Right cardiac atrium (tissue), 5 donors: ENCODE measurements around the gene IER5L. TPM values are rescaled to one million over a fixed set of nuclear protein-coding genes. Genes with fewer than 3 reads are reported as not detected.

Source experiments
- ATAC-seq, 2 donors: fragments of 200-7000 bp; cut with Tn5 transposase; one replicate each; pipeline versions ENCODE4 v1.8.0 to v1.9.1; 2020; ENCODE audit warnings: moderate library complexity in 2 of 2, mild to moderate bottlenecking in 1 of 2
- DNase-seq, 3 donors: peaks; one replicate each; pipeline ENCODE4 v3.0.0-alpha.2; 2020
- H3K27ac ChIP-seq: one replicate; pipeline ENCODE4 v1.5.1; 2013; ENCODE audit warnings: mild to moderate bottlenecking, low read length, control low read depth, moderate library complexity
- H3K27me3 ChIP-seq: one replicate; pipeline ENCODE4 v1.6.1; 2013; ENCODE audit not compliant: control insufficient read depth, insufficient read depth
- H3K4me1 ChIP-seq: one replicate; pipeline ENCODE4 v1.6.1; 2013; ENCODE audit warnings: low read length; ENCODE audit not compliant: control insufficient read depth, insufficient read depth
- H3K4me3 ChIP-seq: one replicate; pipeline ENCODE4 v1.5.1; 2013; ENCODE audit warnings: low read length, control low read depth
- H3K9me3 ChIP-seq: one replicate; pipeline ENCODE4 v1.6.1; 2013; ENCODE audit warnings: low read length; ENCODE audit not compliant: control insufficient read depth
- WGBS: extraction: QIAGEN DNeasy Blood & Tissue Kit; methylation state at CpG from one replicate; pipeline ENCODE4 v1.1.7; 2013; 5-methylcytosine and 5-hydroxymethylcytosine counted together
- intact Hi-C, 4 donors: fragments of 100-400 bp; cut with DNase I; formaldehyde crosslinking; loops; one replicate each; pipeline versions ENCODE4 v1.11.0 to v1.14.0; 2022 to 2023
- polyA plus RNA-seq: library from polyadenylated mRNA; stranded (reverse); fragments of 200-250 nt; gene quantifications from one replicate; pipeline ENCODE4 v1.2.3, GENCODE V29; 2013
- total RNA-seq, 4 donors: library from RNA; stranded (reverse); fragmentation: NEBNext Ultra II Directional; extraction: Animal tissue kit (Norgen Biotek cat#: 25700); gene quantifications; one replicate each; pipeline ENCODE4 v1.2.1, GENCODE V29; 2021
- donor health status: healthy with polysubstance abuse.
- donor health status: DM: no; HTN: yes; CAD: no.
- donor health status: DM: no; HTN: no; CAD: no.
- donor health status: DM: no; HTN: yes; CAD: no; lungs with severe emphysema.
- donor health status: DM: yes; HTN: yes; CAD: no.

IER5L gene
- total and polyA plus RNA-seq, 5 donors: 6.7 to 10.4 (median 8.7) TPM

- ATAC-seq (no peak), DNase-seq (no peak)
- no peaks in the 10 kb centered on the region for H3K9me3 ChIP-seq
- H3K4me3 ChIP-seq: no peak overlapping the region
- H3K27me3 ChIP-seq: no peaks in the 10 kb centered on the region
- WGBS: 90% methylated on average over 11 of the region's 11 CpGs
- H3K4me1 ChIP-seq: peaks cover 7% of the 10 kb centered on the region
- no peak overlapping the region for H3K27ac ChIP-seq
- intact Hi-C loops: no loop called here
These were observed 15.4 kb downstream of the IER5L start for GRCh38 chr9:129162497-129163197.

- H3K27me3 ChIP-seq: no peaks in the 10 kb centered on the region
- 95% methylated on average over 9 of the region's 9 CpGs for WGBS
- intact Hi-C loops: no loop called here
- H3K9me3 ChIP-seq: no peaks in the 10 kb centered on the region
- no peak overlapping the region for H3K4me3 ChIP-seq
- no peak overlapping the region for H3K27ac ChIP-seq
- DNase-seq: peak in 1 of 3 donors; percentile 7
- ATAC-seq: no peak
- peaks cover 6% of the 10 kb centered on the region for H3K4me1 ChIP-seq
These were observed 16.6 kb downstream of the IER5L start for GRCh38 chr9:129161534-129161837.

- H3K4me3 ChIP-seq: no peak overlapping the region
- 91% methylated on average over 10 of the region's 10 CpGs for WGBS
- no peak for DNase-seq
- H3K27me3 ChIP-seq: no peaks in the 10 kb centered on the region
- no peaks in the 10 kb centered on the region for H3K9me3 ChIP-seq
- peaks cover 6% of the 10 kb centered on the region for H3K4me1 ChIP-seq
- no peak for ATAC-seq
- H3K27ac ChIP-seq: no peak overlapping the region
- intact Hi-C loops: no loop called here
These were observed 17.1 kb downstream of the IER5L start for GRCh38 chr9:129160712-129161533.

- no peaks in the 10 kb centered on the region for H3K27me3 ChIP-seq
- peak in 1 of 3 donors; percentile 27 for DNase-seq
- WGBS: 90% methylated on average over 10 of the region's 10 CpGs
- H3K9me3 ChIP-seq: no peaks in the 10 kb centered on the region
- no peak overlapping the region for H3K27ac ChIP-seq
- no peak for ATAC-seq
- no peaks in the 10 kb centered on the region for H3K4me1 ChIP-seq
- intact Hi-C loops: no loop called here
- no peak overlapping the region for H3K4me3 ChIP-seq
These were observed 21.9 kb downstream of the IER5L start for GRCh38 chr9:129156163-129156562.

GRCh38 chr9:129154866-129155477 lies 23.1 kb downstream of the IER5L start:
- Histone ChIP-seq H3K4me3 (no peak overlapping the region), H3K4me1 (no peaks in the 10 kb centered on the region), H3K27me3 (no peaks in the 10 kb centered on the region), H3K9me3 (no peaks in the 10 kb centered on the region), H3K27ac (no peak overlapping the region)
- 76% methylated on average over 16 of the region's 16 CpGs for WGBS
- ATAC-seq (no peak), DNase-seq (peak in 1 of 3 donors; percentile 66)
- intact Hi-C loops: no loop called here

GRCh38 chr9:129151469-129151868 lies 26.6 kb downstream of the IER5L start:
- DNase-seq: peak in 1 of 3 donors; percentile 43
- intact Hi-C loops: no loop called here
- WGBS: 92% methylated on average over 15 of the region's 15 CpGs
- ATAC-seq: no peak
- no peaks in the 10 kb centered on the region for H3K27me3 ChIP-seq
- no peak overlapping the region for H3K27ac ChIP-seq
- no peaks in the 10 kb centered on the region for H3K9me3 ChIP-seq
- no peak overlapping the region for H3K4me3 ChIP-seq
- H3K4me1 ChIP-seq: peaks cover under 1% of the 10 kb centered on the region

- WGBS: 87% methylated on average over 18 of the region's 18 CpGs
- Histone ChIP-seq H3K27ac (no peak overlapping the region), H3K4me3 (no peak overlapping the region), H3K9me3 (no peaks in the 10 kb centered on the region), H3K4me1 (peaks cover 7% of the 10 kb centered on the region), H3K27me3 (no peaks in the 10 kb centered on the region)
- ATAC-seq (no peak), DNase-seq (peak in 1 of 3 donors; percentile 52)
- intact Hi-C loops: no loop called here
These were observed 27.3 kb downstream of the IER5L start for GRCh38 chr9:129150672-129151211.

- 74% methylated on average over 10 of the region's 10 CpGs for WGBS
- ATAC-seq (no peak), DNase-seq (peak in 1 of 3 donors; percentile 53)
- Histone ChIP-seq H3K4me1 (peaks cover 7% of the 10 kb centered on the region), H3K4me3 (no peak overlapping the region), H3K9me3 (no peaks in the 10 kb centered on the region), H3K27ac (no peak overlapping the region), H3K27me3 (no peaks in the 10 kb centered on the region)
- intact Hi-C loops: no loop called here
These were observed 27.9 kb downstream of the IER5L start for GRCh38 chr9:129150122-129150521.

- ATAC-seq: no peak
- Histone ChIP-seq H3K9me3 (no peaks in the 10 kb centered on the region), H3K4me3 (no peak overlapping the region), H3K27ac (no peak overlapping the region), H3K4me1 (peaks cover 7% of the 10 kb centered on the region), H3K27me3 (no peaks in the 10 kb centered on the region)
- intact Hi-C loops: loop anchor here in 1 of 4 donors (10.0 kb wide), 1 partner anchor 335 kb away; no protein-coding TSS in a partner anchor
- 82% methylated on average over 6 of the region's 6 CpGs for WGBS
- DNase-seq: no peak
These were observed 28.6 kb downstream of the IER5L start for GRCh38 chr9:129149442-129149841.

- Histone ChIP-seq H3K27me3 (no peaks in the 10 kb centered on the region), H3K9me3 (no peaks in the 10 kb centered on the region), H3K4me1 (peaks cover 12% of the 10 kb centered on the region), H3K4me3 (no peak overlapping the region), H3K27ac (no peak overlapping the region)
- ATAC-seq (no peak), DNase-seq (no peak)
- intact Hi-C loops: loop anchor here in 1 of 4 donors (10.0 kb wide), 1 partner anchor 336 kb away; no protein-coding TSS in a partner anchor
- 68% methylated on average over 6 of the region's 6 CpGs for WGBS
These were observed 29.4 kb downstream of the IER5L start for GRCh38 chr9:129148463-129149204.
